CD4-positive, alpha-beta T cell treated with Interleukin-10 for 1 hour (primary cell): ENCODE measurements around the gene MATCAP1.
A peak's percentile ranks its signal among the peaks of the same experiment; 100 is the strongest.

Experiments used
- DNase-seq: peaks from one replicate; pipeline ENCODE4 v3.0.0-alpha.2; 2020

Gene MATCAP1

GRCh38 chr16:67190448-67191399, 7.0 kb upstream of the MATCAP1 start:
- DNase-seq, result no peak

- no peak for DNase-seq
Measured at GRCh38 chr16:67190041-67190440, 6.3 kb upstream of the MATCAP1 start, which contains the start of gene EXOC3L1. EXOC3L1 (minus strand) TSS chr16:67190136; CDS start chr16:67189676, 460 bp downstream.

- no peak for DNase-seq
Measured at GRCh38 chr16:67188798-67189197, 5.0 kb upstream of the MATCAP1 start.

- no peak for DNase-seq
Measured at GRCh38 chr16:67188323-67188722, 4.6 kb upstream of the MATCAP1 start.

GRCh38 chr16:67187175-67187890, 3.6 kb upstream of the MATCAP1 start:
- DNase-seq, result no peak

GRCh38 chr16:67186550-67186950, 2.8 kb upstream of the MATCAP1 start:
- no peak for DNase-seq

GRCh38 chr16:67185651-67186134, 1.9 kb upstream of the MATCAP1 start:
- no peak for DNase-seq

- peak; percentile 85 for DNase-seq
Measured at GRCh38 chr16:67184995-67185650, 1.4 kb upstream of the MATCAP1 start.

GRCh38 chr16:67184453-67184994, 761 bp upstream of the MATCAP1 start:
- no peak for DNase-seq

- DNase-seq, result no peak
Measured at GRCh38 chr16:67183284-67183626, 508 bp downstream of the MATCAP1 start.

GRCh38 chr16:67182288-67182687, 1.5 kb downstream of the MATCAP1 start:
- no peak for DNase-seq

- DNase-seq, result no peak
Measured at GRCh38 chr16:67181346-67181745, 2.4 kb downstream of the MATCAP1 start.

GRCh38 chr16:67180166-67180565, 3.6 kb downstream of the MATCAP1 start:
- no peak for DNase-seq

- peak; percentile 26 for DNase-seq
Measured at GRCh38 chr16:67179421-67180080, 4.2 kb downstream of the MATCAP1 start.

GRCh38 chr16:67177743-67178699, 5.7 kb downstream of the MATCAP1 start:
- peak; percentile 77 for DNase-seq

- no peak for DNase-seq
Measured at GRCh38 chr16:67176662-67177061, 7.1 kb downstream of the MATCAP1 start.

- DNase-seq, result no peak
Measured at GRCh38 chr16:67174706-67175231, 9.0 kb downstream of the MATCAP1 start.

GRCh38 chr16:67173808-67174705, 9.7 kb downstream of the MATCAP1 start:
- peak; percentile 77 for DNase-seq

- no peak for DNase-seq
Measured at GRCh38 chr16:67173323-67173722, 10.4 kb downstream of the MATCAP1 start.
